Fibroblast of skin of abdomen (primary cell): ENCODE data around the gene VMP1.
"Not testable (repeated sequence)": the region's sequence is repeated elsewhere in the genome, so short reads cannot be mapped to it uniquely, and the experiment has no call there.

Experiments used
- DNase-seq: peaks from one replicate; pipeline ENCODE4 v3.0.0-alpha.2; 2013

VMP1 gene

DNA sequence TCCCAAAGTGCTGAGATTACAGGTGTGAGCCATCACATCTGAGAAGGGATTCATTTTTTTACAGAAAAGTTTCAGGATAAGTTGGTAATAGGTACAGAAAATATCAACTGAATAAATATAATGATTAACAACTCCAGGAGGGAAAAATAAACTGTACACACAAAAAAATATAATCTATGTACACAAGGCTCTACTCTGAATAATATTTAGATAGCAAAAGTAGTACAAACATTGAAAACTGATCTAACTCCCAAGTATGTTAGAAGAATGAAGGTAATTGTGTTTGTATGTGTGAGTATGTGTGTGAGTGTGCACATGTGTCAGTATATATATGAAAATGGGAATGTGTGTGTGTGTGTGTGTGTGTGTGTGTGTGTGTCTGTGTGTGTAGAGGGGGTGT lies 164.9 kb downstream of the VMP1 start:
- no peak for DNase-seq

- not testable (repeated sequence) for DNase-seq
These were observed 166.0 kb downstream of the VMP1 start for GRCh38 chr17:59873414-59873813.

DNA sequence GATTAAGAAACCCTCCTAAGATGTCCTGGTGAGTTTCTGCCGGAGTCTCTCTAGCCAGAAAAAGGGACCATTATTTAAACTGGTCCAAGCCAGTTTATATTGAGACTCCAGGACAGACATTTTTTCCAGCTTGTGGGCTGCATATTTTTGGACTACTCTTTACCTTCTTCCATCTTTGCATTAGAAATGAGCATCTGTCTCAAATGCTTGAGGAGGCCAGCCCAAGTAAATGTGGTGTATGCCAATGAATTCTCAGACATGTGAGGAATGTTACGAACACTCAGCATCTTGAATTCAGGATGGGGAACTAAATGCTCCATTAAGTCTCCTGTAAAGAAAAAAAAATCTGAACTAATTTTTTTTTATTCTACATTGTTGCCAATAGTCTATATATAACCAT lies 166.9 kb downstream of the VMP1 start:
- no peak for DNase-seq

- DNase-seq: no peak
These were observed 168.7 kb downstream of the VMP1 start for GRCh38 chr17:59876107-59876506.

GRCh38 chr17:59877965-59878364 lies 170.5 kb downstream of the VMP1 start:
- DNase-seq: no peak

DNA sequence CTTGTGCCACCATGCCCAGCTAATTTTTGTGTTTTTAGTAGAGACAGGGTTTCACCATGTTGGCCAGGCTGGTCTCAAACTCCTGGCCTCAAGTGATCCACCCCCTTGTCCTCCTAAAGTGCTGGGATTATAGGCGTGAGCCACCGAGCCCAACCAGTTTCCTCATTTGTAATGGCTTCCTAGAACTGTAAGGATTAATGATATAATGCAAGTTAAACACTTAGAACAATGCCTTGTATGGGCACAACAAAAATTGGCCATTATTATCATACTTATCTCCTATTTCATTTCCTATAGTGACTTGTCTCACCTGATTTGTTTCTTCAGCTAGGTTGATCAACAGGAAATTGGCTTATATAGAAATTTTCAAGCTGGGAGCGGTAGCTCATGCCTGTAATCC lies 171.2 kb downstream of the VMP1 start:
- DNase-seq: no peak

DNA sequence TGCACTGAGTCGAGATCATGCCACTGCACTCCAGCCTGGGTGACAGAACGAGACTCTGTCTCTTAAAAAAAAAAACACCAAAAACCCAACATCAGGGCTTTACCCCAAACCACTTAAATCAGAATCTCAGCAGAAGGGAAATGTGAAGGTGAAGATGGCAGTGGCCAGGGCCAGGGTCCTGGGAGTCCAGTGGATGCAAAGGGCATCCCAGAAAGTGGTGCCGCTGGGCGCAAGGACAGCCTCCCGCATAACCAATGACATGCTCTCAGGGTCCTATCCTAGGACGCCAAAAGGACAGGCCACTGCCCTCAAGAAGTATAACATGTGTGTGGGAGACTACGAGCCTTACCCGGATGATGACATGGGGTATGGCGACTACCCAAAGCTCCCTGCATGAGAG lies 177.4 kb downstream of the VMP1 start:
- DNase-seq: no peak

GRCh38 chr17:59888145-59888750 lies 180.8 kb downstream of the VMP1 start:
- DNase-seq: no peak

DNA sequence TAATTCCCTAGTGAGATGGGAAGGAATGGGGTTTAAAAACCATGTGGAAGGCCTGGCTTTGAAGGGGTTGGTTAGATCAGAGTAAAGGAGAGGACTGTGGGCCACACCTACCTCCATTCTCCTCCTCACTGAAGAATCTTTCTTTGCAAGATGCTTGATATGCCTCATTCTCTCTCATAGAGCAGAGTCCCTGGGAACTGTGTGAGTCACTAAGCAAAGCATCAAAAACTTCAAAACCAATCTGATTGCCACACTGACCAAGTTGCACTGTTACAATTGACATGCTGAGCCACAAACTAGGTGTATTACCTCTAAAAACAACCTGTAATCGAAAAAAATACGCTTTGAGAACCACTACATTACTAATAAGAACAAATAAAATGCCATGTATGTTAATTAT lies 183.3 kb downstream of the VMP1 start:
- no peak for DNase-seq
